ENCODE data around the gene FILIP1.

FILIP1 gene

GRCh38 chr6:75528423-75528822 is 34.8 kb upstream of the FILIP1 start:
- Histone ChIP-seq H3K4me1 (ENCODE audit: insufficient read depth, low read length, poor library complexity, severe bottlenecking) (no peaks in the 10 kb centered on the region), H3F3A (ENCODE audit: low read depth) (no peaks in the 10 kb centered on the region), H2AFZ (ENCODE audit: low read length) (no peak overlapping the region), H4K20me1 (ENCODE audit: insufficient read depth, low read length, poor library complexity, severe bottlenecking) (no peaks in the 10 kb centered on the region), H3K27me3 (ENCODE audit: insufficient read depth, low read length, poor library complexity, severe bottlenecking) (no peaks in the 10 kb centered on the region), H3K9ac (ENCODE audit: low read depth, low read length, poor library complexity, severe bottlenecking) (no peak overlapping the region), H3K79me2 (ENCODE audit: insufficient read depth, low read length) (no peaks in the 10 kb centered on the region), H3K36me3 (ENCODE audit: insufficient read depth, low read length) (no peaks in the 10 kb centered on the region), H3K4me2 (ENCODE audit: low read depth, low read length, poor library complexity, severe bottlenecking) (no peak overlapping the region), H3K9me3 (ENCODE audit: insufficient read depth, low read depth, low read length) (no peaks in the 10 kb centered on the region), H3K4me3 (ENCODE audit: low read length, poor library complexity, severe bottlenecking) (no peak overlapping the region), H3K9me2 (replicated peaks; ENCODE audit: low read depth, low read length) (no peaks in the 10 kb centered on the region)
- TF ChIP-seq EZH2phosphoT487 (IDR thresholded peaks at IDR 0.05; ENCODE audit: borderline replicate concordance): no peak
- TF ChIP-seq CTCF (conservative IDR thresholded peaks at IDR 0.05; ENCODE audit: low read length): no peak

GRCh38 chr6:75526502-75527127 is 33.0 kb upstream of the FILIP1 start:
- Histone ChIP-seq H3K9me3 (ENCODE audit: insufficient read depth, low read depth, low read length) (no peaks in the 10 kb centered on the region), H3K4me3 (ENCODE audit: low read length, poor library complexity, severe bottlenecking) (no peak overlapping the region), H3K4me2 (ENCODE audit: low read depth, low read length, poor library complexity, severe bottlenecking) (no peak overlapping the region), H3K27me3 (ENCODE audit: insufficient read depth, low read length, poor library complexity, severe bottlenecking) (no peaks in the 10 kb centered on the region), H3K4me1 (ENCODE audit: insufficient read depth, low read length, poor library complexity, severe bottlenecking) (no peaks in the 10 kb centered on the region), H3K79me2 (ENCODE audit: insufficient read depth, low read length) (no peaks in the 10 kb centered on the region), H2AFZ (ENCODE audit: low read length) (no peak overlapping the region), H3K36me3 (ENCODE audit: insufficient read depth, low read length) (no peaks in the 10 kb centered on the region), H3F3A (ENCODE audit: low read depth) (no peaks in the 10 kb centered on the region), H3K9me2 (replicated peaks; ENCODE audit: low read depth, low read length) (no peaks in the 10 kb centered on the region), H3K9ac (ENCODE audit: low read depth, low read length, poor library complexity, severe bottlenecking) (no peak overlapping the region), H4K20me1 (ENCODE audit: insufficient read depth, low read length, poor library complexity, severe bottlenecking) (no peaks in the 10 kb centered on the region)
- TF ChIP-seq EZH2phosphoT487 (IDR thresholded peaks at IDR 0.05; ENCODE audit: borderline replicate concordance) (no peak), CTCF (conservative IDR thresholded peaks at IDR 0.05; ENCODE audit: low read length) (peak; percentile 77)

- Histone ChIP-seq H3F3A (ENCODE audit: low read depth) (no peaks in the 10 kb centered on the region), H3K9me3 (ENCODE audit: insufficient read depth, low read depth, low read length) (no peaks in the 10 kb centered on the region), H3K36me3 (ENCODE audit: insufficient read depth, low read length) (no peaks in the 10 kb centered on the region), H3K4me3 (ENCODE audit: low read length, poor library complexity, severe bottlenecking) (no peak overlapping the region), H3K79me2 (ENCODE audit: insufficient read depth, low read length) (no peaks in the 10 kb centered on the region), H4K20me1 (ENCODE audit: insufficient read depth, low read length, poor library complexity, severe bottlenecking) (no peaks in the 10 kb centered on the region), H3K4me1 (ENCODE audit: insufficient read depth, low read length, poor library complexity, severe bottlenecking) (no peaks in the 10 kb centered on the region), H3K4me2 (ENCODE audit: low read depth, low read length, poor library complexity, severe bottlenecking) (no peak overlapping the region), H2AFZ (ENCODE audit: low read length) (no peak overlapping the region), H3K9me2 (replicated peaks; ENCODE audit: low read depth, low read length) (no peaks in the 10 kb centered on the region), H3K9ac (ENCODE audit: low read depth, low read length, poor library complexity, severe bottlenecking) (no peak overlapping the region), H3K27me3 (ENCODE audit: insufficient read depth, low read length, poor library complexity, severe bottlenecking) (no peaks in the 10 kb centered on the region)
- no peak for TF ChIP-seq CTCF (conservative IDR thresholded peaks at IDR 0.05; ENCODE audit: low read length)
- no peak for TF ChIP-seq EZH2phosphoT487 (IDR thresholded peaks at IDR 0.05; ENCODE audit: borderline replicate concordance)
These were observed 32.1 kb upstream of the FILIP1 start for GRCh38 chr6:75525682-75526081.

Data from Loucy (cell line).